ENCODE measurements around the gene CXCL6.

Gene CXCL6

DNA sequence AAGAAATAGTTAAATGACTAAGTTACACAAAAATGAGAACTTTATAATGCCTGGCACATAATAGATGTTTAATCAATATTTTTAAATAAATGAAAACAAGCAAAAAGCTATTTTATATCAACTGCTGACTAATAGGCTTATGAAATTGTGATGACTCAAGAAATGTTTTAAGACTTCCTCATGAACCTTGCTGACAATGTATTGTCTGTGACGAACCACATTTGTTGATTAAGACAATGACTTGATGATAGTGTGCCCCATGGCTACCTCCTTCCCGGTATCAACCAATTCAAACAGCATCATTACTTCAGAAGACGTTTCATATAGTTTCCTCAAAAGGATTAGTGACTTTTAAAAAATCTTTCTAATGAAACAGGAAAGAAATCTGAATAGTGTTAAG, 7.9 kb downstream of the CXCL6 start:
- no peak for DNase-seq

DNA sequence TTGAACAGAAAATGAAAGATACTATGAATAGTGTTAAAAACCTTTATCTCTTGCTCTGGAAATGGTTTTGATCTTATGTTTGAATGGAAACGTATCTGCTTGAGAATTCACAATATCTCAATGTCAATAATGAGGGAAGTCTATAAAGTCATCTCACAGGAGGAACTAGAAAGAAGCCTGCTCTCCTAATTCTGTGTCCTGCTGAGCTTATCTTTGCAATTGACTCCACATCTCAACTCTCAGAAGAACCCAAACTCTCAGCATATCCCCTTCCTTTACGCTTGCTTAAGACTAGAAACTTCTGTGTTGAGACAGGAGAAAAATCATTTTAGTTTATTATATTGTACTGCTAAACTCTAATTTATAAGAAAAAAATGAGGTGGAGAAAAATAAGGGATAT, 8.3 kb downstream of the CXCL6 start:
- DNase-seq: no peak

DNA sequence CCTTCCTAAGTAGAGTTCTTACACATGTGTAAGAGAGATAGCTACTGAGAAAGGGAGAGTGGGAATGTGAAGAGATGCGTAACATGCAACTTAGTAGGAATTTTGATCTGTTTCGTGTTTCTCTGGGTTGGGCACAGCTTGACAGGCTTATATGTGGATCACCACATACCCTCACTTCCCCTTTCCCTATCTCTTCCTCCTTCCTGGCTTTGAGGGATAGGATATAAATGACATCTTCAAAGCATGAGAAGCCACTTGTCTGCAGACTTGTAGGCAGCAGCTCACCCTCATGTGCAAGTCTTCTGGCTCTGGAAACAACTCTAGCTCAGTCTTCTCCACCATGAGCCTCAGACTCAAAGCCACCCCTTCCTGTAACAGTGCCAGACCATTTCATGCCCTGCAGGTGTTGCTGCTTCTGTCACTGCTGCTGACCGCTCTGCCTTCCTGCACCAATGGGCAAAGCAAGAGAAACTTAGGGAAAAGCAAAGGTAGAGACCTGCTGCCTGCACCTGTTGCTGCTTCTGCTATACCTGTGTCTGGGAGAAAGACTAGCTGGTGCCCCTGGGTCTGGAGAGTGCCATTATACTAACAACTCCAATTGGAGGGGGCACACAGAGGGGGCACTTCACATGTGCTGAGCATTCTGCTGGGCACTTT, 11.2 kb downstream of the CXCL6 start:
- DNase-seq: no peak

DNA sequence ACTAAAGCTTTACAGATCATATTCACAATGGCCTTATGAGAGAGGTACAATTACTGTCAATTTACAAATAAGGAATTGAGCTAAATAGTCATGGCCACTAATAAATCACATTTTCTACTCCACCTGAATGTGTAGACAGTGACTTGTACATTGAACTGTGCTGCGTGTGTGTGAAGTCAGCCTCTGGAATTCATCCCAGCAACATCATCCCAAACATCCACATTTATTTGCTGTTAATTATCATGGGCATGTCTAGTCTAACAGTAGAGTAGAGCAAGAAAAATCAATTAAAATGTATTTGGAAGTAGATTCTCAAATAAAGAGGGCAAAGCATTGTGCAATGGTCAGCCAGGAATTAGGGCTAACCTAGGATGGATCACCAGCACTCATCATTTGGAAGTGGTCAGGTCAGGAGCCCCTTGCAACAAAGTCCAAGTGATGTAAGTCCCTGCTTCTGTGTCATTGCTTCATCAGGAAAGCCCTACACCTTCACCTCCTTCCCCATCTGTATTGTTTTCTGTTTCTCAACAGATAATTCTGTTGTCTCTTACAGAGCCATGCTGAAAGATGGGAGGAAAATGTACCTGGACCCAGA, 11.8 kb downstream of the CXCL6 start:
- DNase-seq: no peak

DNA sequence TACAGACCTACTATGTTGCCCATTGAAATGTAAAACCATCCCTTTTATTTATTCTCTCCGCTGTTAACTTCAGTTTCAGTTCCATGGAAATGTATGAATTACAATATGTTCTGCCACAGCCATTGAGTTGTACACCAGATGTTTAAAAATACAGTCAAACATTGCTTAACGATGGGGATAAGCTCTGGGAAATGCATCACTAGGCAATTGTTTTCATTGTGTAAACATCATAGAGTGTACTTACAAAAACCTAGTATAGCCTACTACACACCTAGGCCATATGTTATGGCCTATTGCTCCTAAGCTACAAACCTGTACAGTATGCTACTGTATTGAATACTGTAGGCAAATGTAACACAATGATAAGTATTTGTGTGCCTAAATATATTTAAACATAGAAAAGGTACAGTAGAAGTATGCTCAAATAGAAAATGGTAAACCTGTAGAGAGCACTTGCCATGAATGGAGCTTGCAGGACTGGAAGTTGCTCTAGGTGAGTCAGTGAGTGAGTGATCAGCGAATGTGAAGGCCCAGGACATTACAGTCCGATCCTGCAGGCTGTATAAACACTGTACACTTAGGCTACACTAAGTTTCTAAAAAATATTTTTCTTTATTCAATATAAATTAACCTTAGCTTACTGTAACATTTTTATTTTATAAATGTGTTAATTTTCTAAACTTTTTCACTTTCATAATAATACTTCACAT, 13.9 kb downstream of the CXCL6 start:
- DNase-seq: no peak

DNA sequence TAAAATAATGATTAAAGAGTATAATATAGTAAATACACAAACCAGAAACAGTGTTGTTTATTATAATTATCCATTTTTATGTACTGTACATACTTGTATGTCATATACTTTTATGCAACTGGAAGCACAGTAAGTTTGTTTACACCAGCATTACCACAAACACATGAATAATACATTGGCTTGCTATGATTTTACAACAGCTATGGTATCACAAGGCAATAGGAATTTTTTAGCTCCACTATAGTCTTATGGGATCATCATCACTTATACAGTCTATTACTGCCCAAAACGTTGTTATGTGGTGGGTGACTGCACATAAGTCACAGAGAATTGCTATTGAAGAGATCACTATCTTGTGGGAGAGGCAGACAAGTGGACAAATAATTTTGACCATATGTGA, 14.8 kb downstream of the CXCL6 start:
- no peak for DNase-seq

DNA sequence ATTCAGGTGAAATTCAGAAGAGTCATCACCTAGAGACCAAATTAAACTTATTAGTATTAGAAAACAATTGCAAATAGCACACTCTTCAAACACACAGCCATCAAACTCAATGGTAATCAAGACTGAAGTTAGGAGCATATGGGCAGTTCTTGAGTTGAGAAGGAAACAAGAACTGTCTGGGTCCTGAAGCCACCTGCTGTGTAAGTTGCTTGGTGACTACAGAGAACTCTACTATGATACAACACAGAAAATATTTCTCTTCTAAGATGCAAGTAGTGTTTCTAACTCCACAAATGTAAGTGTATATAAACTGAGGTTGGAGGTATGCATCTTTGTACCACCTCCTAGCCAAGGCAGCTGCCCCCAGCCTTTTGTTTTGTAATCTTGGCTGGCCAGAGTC, 16.3 kb downstream of the CXCL6 start:
- DNase-seq: no peak

DNA sequence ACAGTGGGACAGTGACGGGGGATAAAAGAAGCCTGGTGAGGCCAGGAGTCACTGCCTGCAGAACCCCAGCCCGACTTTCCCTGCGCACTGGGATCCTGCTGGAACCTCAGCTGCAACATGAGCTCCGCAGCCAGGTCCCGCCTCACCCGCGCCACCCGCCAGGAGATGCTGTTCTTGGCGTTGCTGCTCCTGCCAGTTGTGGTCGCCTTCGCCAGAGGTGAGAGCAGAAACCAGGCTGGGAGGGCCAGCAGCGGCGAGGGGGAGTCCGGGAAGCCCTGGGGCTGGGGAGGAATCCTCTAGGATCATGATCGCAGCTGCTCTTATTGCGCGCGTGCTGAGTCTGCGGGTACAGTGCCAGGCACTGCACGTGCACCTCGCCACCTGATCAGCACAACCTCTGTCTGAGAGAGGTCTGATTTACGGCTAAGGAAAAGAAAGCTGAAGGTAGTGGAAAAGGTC, 16.8 kb downstream of the CXCL6 start, which contains the start of gene PF4V1:
TSS of gene PF4V1 (plus strand) at position 51 of the 459 bp plus-strand sequence. CDS start at position 118, 67 bp downstream.
- no peak for DNase-seq

DNA sequence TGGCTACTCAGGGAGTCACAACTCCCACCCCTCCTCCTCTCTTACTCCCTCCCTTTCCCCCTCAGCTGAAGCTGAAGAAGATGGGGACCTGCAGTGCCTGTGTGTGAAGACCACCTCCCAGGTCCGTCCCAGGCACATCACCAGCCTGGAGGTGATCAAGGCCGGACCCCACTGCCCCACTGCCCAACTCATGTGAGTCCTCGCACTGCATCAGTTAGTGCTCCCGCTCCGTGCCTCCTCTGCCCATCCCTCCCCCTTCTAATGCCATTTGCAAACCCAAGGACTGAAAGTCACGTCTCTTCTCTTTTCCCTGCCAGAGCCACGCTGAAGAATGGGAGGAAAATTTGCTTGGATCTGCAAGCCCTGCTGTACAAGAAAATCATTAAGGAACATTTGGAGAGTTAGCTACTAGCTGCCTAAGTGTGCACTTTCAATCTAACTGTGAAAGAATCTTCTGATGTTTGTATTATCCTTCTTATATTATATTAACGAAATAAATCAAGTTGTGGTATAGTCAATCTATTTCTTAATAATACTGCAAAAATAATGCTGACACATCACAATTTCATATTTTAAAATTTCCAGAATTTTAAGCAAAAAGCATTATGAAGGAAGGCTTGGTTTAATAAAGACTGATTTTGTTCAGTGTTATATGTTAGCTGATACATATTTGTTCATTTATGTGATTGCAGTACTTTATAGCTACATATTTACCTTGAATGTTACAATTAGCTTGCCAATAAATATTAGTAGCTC, 17.4 kb downstream of the CXCL6 start:
- DNase-seq: no peak

DNA sequence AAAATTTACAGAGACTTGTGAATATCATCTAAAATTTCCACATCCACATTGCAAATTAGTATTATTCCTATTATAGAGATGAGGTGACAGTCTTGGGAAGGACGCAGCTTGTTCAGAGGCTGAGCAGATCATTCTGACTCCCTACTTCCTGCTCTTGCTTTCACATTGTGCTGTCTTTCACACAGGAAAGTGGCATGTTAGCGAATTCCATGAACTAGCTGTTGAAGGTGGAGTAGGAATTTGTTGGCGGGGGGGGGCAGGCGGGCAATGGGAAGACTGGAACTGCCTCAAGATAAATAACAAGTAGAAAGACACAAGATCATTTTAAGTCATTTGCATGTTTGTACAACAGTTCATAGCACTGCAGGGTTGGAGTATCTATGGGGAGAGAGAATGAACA, 18.9 kb downstream of the CXCL6 start:
- no peak for DNase-seq

DNA sequence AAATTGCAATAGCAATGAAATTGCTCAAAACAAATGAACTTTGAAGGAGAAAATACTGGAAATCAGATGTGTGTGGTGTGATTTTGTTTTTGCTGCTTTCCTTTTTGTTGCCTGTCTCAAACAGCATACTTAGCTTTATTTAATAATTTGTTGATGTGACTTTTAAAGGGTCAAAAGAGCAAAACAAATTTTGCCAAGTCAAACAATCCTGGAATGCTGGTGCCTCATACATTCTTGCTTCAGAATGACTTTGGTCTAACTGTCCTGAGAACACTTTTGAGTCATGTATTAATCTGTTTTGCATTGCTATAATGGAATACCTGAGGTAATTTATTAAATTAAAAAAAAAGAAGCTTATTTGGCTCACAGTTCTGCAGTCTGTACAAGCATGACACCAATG, 20.0 kb downstream of the CXCL6 start:
- no peak for DNase-seq

DNA sequence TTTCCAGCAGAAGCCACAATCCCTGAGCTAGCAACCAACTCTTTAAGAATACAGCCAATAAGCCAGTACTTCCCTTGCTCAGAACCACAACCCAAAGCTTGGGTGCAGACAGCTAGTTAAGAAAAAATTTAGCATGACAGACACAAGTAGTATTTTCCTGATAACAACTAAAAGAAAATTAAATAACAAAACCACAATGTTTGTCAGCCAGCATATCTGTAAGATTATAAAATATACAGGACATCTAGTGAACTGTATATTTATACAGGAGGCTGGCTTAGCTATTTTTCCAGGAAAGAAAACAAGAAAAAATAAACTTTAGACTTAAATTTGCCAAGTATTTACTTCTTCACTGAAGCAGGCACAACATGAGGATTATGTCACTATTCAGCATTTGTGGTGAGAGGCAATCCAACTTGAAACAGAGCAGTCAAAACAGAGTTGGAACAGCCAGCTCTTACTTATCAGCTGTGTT, 23.2 kb downstream of the CXCL6 start:
- no peak for DNase-seq

DNA sequence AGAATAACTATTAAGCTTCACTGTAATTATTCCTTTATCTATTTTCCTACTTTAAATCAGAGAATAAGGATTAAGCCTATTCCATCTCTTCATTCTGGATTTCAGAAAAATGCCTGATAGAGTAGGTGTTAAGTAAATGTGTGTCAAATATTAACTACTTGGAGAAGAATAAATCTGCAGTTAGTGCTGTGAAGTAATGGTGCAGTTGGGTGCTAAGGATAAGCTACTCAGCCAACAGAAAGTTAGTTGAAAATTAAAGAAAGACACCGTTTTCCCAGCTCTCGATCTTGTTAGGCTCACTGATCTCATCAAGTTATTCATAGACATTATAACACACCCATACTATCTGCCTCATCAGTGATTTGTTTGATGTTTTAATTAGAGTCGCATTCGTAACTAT, 23.7 kb downstream of the CXCL6 start:
- no peak for DNase-seq

DNA sequence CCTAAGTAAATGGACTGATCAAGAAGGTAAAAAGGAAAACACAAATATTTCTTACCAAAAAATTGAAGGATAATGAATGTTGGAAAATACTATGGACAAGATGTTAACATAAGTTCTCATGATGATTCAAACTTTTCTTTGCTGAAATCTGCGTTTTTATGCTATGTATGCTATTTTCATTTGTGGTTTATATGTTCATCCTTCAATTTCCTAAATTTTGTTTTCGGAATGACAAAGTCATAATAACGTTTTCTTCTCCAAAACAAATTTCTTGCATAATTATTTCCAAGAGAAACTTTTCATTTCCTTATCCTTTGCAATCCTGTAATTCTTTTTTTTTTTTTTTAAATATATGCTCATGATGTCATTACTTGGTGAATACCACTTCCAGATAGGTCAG, 24.4 kb downstream of the CXCL6 start:
- DNase-seq: no peak

DNA sequence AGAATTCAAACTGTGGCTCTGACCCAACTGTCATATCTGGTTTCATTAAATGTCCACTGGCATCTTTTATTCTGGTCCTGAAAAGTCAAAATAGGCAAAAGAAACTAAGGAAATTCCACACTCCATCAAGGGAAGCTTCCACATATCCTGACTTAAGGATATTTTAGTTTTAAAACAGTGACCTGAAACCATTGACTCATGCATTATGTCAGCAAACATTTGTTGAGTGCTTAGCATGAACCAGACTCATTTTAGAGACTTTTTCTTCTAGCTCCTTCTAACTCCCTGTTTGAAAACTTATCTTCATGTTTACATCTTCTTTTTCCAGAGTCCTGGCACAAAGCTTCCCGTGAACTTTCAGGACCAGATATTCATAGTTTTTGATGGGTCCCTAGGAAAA, 25.8 kb downstream of the CXCL6 start:
- DNase-seq: no peak

DNA sequence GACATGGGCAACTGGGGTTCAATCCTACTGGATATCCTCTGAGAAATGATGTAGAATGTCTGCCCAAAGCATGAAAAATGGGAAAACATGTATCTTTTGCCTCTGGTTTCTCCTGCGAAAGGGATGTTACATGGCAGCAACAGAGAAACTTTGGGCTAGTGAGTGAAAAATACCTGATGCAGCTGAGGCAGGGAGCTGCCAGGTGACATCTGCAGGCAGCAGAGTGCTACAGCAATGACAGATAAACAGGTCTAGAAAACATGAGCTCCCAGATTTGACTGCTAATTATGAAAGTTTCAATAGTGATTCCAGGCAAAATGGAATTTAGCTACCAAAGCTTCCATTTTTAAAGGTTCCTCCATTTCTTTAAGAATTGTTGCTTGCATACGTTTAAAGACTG, 27.9 kb downstream of the CXCL6 start:
- DNase-seq: no peak

DNA sequence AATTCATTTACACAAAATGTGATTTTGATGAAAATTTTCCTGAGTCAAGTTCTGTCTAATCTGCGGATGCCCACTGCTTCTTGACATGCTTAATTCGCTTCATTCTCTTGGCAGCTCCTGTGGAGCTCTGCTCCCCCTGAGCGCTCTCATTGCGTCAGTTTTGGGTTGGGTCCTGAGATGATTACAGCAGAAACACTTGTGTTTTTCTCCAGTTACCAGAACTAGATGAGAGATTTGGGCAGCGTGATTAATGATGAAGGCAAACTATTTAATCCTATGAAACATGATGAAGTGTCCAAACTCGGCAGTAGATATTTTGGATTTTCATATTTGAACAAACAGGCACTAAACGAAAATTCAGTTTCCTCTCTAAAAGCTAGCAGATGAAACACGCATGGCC, 28.5 kb downstream of the CXCL6 start:
- no peak for DNase-seq

DNA sequence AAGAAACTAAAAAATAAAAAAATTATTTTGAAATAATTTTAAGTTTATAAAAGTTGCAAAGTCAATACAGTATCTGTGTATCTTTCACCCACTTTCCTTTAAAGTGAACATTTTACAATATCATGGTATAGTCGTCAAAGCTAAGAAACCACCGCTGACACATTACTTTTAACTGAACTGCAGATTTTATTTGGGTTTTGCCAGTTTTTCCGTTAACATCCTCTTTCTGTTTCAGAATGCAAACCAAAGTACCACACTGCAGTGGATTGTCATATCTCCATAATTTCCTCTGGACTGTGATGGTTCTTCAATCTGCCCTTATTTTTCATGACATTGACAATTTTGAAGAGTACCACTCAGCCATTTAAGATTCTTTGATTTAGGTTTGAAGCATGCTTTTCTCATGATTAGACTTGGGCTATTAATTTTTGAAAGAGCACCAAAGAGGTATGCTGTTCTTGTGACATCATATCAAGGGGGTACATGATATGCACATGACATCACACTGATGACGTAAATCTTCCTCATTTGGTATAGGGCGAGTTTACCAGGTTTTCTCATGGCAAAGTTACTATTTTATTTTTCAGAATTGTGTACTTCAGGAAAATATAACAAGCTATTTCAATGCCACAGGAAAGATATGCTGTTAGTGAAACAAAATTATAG, 29.1 kb downstream of the CXCL6 start:
- no peak for DNase-seq

DNA sequence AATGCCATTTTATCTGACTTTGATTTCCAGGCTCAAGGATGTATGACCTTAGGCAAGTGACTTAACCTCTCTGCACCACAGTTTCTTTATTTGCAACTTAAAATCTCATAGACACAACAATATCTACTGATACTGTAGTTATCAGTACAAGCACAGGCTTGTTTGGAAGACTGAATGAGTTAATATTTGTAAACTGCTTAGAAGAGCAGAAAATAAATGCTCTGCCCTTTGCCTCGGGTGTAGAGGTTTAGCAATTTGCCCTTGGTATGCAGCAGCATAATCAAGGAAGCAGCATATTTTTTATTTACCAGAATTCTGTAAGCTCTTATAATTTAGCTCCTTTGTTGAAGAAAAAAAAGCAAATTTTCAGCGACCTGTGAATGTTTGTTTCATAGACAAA, 29.8 kb downstream of the CXCL6 start:
- DNase-seq: no peak

DNA sequence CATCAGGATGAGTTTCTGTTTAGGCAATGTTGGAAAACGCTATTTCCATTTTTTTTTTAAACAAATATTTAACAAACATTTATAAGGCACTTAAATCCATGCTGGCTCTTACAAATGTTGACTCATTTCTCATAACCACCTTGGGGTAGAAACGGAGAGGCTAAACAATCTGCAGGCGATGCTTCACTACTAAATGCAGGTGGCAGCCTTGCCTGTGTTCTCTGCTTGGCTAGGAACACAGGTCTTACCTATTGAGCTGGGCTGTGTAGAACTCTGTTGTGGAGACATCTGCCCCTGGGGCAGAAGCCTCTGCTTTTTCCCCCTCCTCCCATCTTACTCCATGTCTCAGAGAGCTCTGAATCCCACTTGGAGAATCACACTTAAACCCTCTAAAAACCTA, 31.3 kb downstream of the CXCL6 start:
- no peak for DNase-seq

DNA sequence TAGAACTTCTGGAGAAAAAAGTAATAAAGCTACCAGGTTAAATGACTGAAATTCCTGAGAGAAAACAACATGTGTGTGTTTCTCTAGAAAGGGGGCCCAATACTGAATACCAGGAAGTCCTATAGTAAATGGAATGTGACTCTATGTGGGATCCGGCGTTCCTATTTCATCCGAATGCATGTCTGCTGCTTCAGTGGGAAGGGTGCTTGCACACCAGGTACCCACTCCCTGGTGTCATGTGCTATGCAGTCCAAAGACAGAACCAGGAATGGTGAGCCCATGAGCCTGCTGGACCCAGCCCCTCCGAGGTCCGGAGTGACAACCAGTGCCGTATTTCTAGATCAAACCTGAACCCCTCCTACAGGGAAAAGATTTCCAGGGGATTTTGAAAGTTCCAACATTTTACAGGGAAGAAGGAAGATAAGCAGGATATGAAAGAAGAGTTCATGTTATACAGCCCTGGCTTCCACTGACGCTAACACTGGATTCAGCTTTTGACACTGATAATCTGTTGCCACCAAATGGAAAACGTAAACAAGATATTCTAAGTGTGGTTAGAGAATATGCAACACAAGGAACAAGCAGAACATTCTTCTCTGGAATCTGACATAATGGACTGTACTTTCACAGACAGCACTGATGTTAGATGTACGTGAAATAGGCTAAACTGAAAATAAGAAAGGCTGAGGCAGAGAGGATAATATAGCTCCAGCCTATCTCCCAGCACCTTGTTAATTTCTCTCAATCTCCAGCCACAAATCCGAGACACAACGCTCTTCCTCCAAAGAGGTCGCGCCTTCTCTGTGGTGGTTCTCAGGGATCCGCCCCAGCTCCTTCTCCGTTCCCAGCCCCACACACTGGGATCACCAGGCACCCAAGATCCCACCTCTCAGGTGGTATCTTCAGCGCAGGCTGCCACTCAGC, 32.0 kb downstream of the CXCL6 start:
- no peak for DNase-seq

Measured in activated naive CD4-positive, alpha-beta T cell treated with anti-CD3 and anti-CD28 coated beads, Interleukin-2, amount 50 U/mL, for 16 hours (primary cell).